Measurements from ENCODE around the gene PDCL3. TPM values are rescaled to one million over a fixed set of nuclear protein-coding genes. Genes with fewer than 3 reads are reported as not detected.

Gene PDCL3
- total and polyA plus RNA-seq, 2 donors (not counting 1 experiment from before 2014, with no cell fraction given): 5.6 to 24.1 TPM

DNA sequence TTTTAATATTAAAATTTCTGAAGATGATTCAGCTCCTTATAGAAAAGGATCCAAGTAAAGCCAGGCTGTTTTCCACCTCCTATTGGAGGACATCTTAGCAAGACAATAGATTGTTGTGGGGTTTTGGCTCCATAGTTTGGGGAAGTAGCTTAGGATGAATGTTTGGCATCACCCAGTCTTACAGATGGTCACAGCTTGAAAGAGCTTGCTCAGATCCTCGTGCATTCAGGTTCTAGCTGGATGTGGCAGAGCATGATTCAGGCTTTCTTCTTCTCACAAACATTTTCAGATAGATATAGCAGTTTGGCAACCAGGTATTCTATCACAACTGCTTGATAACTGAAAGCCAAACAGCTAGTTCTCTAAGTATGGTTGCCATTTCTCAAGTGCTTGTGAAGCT, 23.6 kb upstream of the PDCL3 start:
- Histone ChIP-seq H2AFZ (ENCODE audit: insufficient read depth, low read depth, low read length, poor library complexity, severe bottlenecking) (no peak overlapping the region), H3K27me3 (replicated peaks in 1 of 4; ENCODE audit: control extremely low read depth in 1 of 4, control insufficient read depth in 3 of 4, insufficient read depth in 4 of 4, low read length in 3 of 4) (peaks cover 0 to 8% (median 0%) of the 10 kb centered on the region in 4 experiments), H3K9me3 (ENCODE audit: control extremely low read depth in 1 of 3, control insufficient read depth in 2 of 3, insufficient read depth in 1 of 3, low read length in 2 of 3) (no peaks in the 10 kb centered on the region), H3K4me1 (ENCODE audit: control insufficient read depth in 2 of 2, insufficient read depth in 2 of 2, low read length in 2 of 2) (no peaks in the 10 kb centered on the region), H3K4me2 (replicated peaks; ENCODE audit: low read depth, low read length, poor library complexity, severe bottlenecking) (no peak overlapping the region), H3K79me2 (ENCODE audit: control insufficient read depth, insufficient read depth, low read length) (no peaks in the 10 kb centered on the region), H3K36me3 (replicated peaks in 1 of 2; ENCODE audit: control extremely low read depth in 1 of 2, control insufficient read depth in 1 of 2, extremely low read depth in 1 of 2, insufficient read depth in 2 of 2, low read length in 1 of 2) (no peaks in the 10 kb centered on the region), H3K9ac (ENCODE audit: low read length) (no peak overlapping the region), H3K27ac (ENCODE audit: low read length in 2 of 2) (no peak overlapping the region), H3K4me3 (ENCODE audit: control extremely low read depth in 1 of 5, extremely low read depth in 1 of 5, insufficient read depth in 1 of 5, low read depth in 2 of 5, low read length in 4 of 5) (no peak overlapping the region), H4K20me1 (ENCODE audit: control insufficient read depth, insufficient read depth, low read length, poor library complexity, severe bottlenecking) (no peaks in the 10 kb centered on the region)
- no peaks in the 10 kb centered on the region for H3K4me1 Mint-ChIP-seq
- peaks cover 5% of the 10 kb centered on the region for H3K27me3 Mint-ChIP-seq
- intact Hi-C loops (cut with micrococcal nuclease): no loop called here
- H3K4me3 Mint-ChIP-seq: no peak overlapping the region
- no peak for DNase-seq
- POLR2A ChIA-PET: no interaction called here
- CTCF ChIA-PET: interaction anchor here (1.5 kb wide), 1 partner anchor 11 kb away, joined by 3 read pairs; no protein-coding TSS in a partner anchor
- no peak for ATAC-seq (ENCODE audit: low read depth)
- H3K27ac Mint-ChIP-seq: no peak overlapping the region
- TF ChIP-seq, protein P1, sequence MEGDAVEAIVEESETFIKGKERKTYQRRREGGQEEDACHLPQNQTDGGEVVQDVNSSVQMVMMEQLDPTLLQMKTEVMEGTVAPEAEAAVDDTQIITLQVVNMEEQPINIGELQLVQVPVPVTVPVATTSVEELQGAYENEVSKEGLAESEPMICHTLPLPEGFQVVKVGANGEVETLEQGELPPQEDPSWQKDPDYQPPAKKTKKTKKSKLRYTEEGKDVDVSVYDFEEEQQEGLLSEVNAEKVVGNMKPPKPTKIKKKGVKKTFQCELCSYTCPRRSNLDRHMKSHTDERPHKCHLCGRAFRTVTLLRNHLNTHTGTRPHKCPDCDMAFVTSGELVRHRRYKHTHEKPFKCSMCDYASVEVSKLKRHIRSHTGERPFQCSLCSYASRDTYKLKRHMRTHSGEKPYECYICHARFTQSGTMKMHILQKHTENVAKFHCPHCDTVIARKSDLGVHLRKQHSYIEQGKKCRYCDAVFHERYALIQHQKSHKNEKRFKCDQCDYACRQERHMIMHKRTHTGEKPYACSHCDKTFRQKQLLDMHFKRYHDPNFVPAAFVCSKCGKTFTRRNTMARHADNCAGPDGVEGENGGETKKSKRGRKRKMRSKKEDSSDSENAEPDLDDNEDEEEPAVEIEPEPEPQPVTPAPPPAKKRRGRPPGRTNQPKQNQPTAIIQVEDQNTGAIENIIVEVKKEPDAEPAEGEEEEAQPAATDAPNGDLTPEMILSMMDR (IDR thresholded peaks at IDR 0.05): no peak
- TF ChIP-seq EZH2 (IDR thresholded peaks at IDR 0.05; ENCODE audit: borderline replicate concordance, insufficient read depth, low read depth, low read length, poor library complexity, severe bottlenecking): no peak
- H3K9me3 Mint-ChIP-seq (ENCODE audit: insufficient read depth): no peaks in the 10 kb centered on the region
- WGBS (ENCODE audit: insufficient coverage): 40% methylated on average over 1 of the region's 1 CpG

DNA sequence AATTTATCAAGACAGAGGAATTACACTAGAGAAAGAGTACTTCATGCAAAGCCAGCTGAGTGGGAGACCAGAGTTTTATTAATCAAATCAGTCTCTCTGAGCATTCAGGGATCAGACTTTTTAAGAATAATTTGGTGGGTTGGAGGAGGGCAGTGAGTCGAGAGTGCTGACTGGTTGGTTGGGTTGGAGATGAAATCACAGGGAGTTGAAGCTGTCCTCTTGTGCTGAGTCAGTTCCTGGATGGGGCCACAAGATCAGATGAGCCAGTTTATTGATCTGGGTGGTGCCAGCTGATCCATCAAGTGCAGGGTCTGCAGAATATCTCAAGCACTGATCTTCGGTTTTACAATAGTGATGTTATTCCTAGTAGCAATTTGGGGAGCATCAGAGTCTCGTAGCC, 21.4 kb upstream of the PDCL3 start:
- no peak overlapping the region for H3K4me3 Mint-ChIP-seq

More for the DNA sequence above, 21.4 kb upstream of the PDCL3 start:
- Histone ChIP-seq H3K4me3 (ENCODE audit: control extremely low read depth in 1 of 5, extremely low read depth in 1 of 5, insufficient read depth in 1 of 5, low read depth in 2 of 5, low read length in 4 of 5) (no peak overlapping the region), H3K79me2 (ENCODE audit: control insufficient read depth, insufficient read depth, low read length) (no peaks in the 10 kb centered on the region), H3K4me2 (replicated peaks; ENCODE audit: low read depth, low read length, poor library complexity, severe bottlenecking) (no peak overlapping the region), H3K4me1 (ENCODE audit: control insufficient read depth in 2 of 2, insufficient read depth in 2 of 2, low read length in 2 of 2) (no peaks in the 10 kb centered on the region), H3K27me3 (replicated peaks in 1 of 4; ENCODE audit: control extremely low read depth in 1 of 4, control insufficient read depth in 3 of 4, insufficient read depth in 4 of 4, low read length in 3 of 4) (peaks cover 0 to 5% (median 0%) of the 10 kb centered on the region in 4 experiments), H2AFZ (ENCODE audit: insufficient read depth, low read depth, low read length, poor library complexity, severe bottlenecking) (no peak overlapping the region), H3K9ac (ENCODE audit: low read length) (no peak overlapping the region), H3K27ac (ENCODE audit: low read length in 2 of 2) (no peak overlapping the region), H4K20me1 (ENCODE audit: control insufficient read depth, insufficient read depth, low read length, poor library complexity, severe bottlenecking) (no peaks in the 10 kb centered on the region), H3K9me3 (ENCODE audit: control extremely low read depth in 1 of 3, control insufficient read depth in 2 of 3, insufficient read depth in 1 of 3, low read length in 2 of 3) (no peaks in the 10 kb centered on the region), H3K36me3 (replicated peaks in 1 of 2; ENCODE audit: control extremely low read depth in 1 of 2, control insufficient read depth in 1 of 2, extremely low read depth in 1 of 2, insufficient read depth in 2 of 2, low read length in 1 of 2) (no peaks in the 10 kb centered on the region)
- H3K9me3 Mint-ChIP-seq (ENCODE audit: insufficient read depth): no peaks in the 10 kb centered on the region
- DNase-seq (no peak), ATAC-seq (ENCODE audit: low read depth) (no peak)
- POLR2A ChIA-PET: interaction anchor here (0.7 kb wide), 1 partner anchor 106 kb away, joined by 6 read pairs; no protein-coding TSS in a partner anchor
- no peak overlapping the region for H3K27ac Mint-ChIP-seq
- 86% methylated on average over 1 of the region's 3 CpGs for WGBS (ENCODE audit: insufficient coverage)
- intact Hi-C loops (cut with micrococcal nuclease): no loop called here
- H3K4me1 Mint-ChIP-seq: no peaks in the 10 kb centered on the region
- TF ChIP-seq, protein P1 (IDR thresholded peaks at IDR 0.05): no peak
- TF ChIP-seq EZH2 (IDR thresholded peaks at IDR 0.05; ENCODE audit: borderline replicate concordance, insufficient read depth, low read depth, low read length, poor library complexity, severe bottlenecking): no peak
- H3K27me3 Mint-ChIP-seq: peaks cover 14% of the 10 kb centered on the region
- CTCF ChIA-PET: no interaction called here

All from B cell (primary cell).